ENCODE results near the gene BIRC6. TPM values are rescaled to one million over a fixed set of nuclear protein-coding genes. Genes with fewer than 3 reads are reported as not detected.

BIRC6 gene
- total and polyA plus RNA-seq, 2 of the 4 experiments (the other 2 are of a cell fraction), result 26.5 to 316 TPM

DNA sequence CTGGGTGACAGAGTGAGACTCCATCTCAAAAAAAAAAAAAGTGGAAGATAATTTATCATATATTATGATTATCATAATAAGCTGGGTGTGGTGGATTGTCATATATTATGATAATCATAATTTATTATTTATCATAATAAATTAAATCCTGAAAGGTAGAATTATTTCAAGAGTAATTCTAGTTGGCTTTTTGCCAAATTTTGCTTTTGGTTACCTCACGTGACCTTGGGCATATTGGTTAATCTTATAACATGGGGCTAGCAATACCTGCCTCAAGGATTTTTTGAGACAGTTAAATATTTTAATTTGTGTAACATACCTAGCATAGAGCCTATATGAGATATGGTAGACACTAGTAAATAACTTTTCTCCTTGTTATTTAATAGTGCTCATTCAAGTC lies 159.7 kb downstream of the BIRC6 start:
- no peaks in the 10 kb centered on the region for H3K4me1 ChIP-seq (ENCODE audit: control insufficient read depth, insufficient read depth, low read length)
- no peak for DNase-seq
- in situ Hi-C loops (cut with MboI; ENCODE audit: low sequenced_read_pairs) (no loop called here), intact Hi-C loops (cut with micrococcal nuclease) (no loop called here), dilution Hi-C loops (cut with HindIII; ENCODE audit: low sequenced_read_pairs, unreplicated experiment) (no loop called here)
- H2BK120ac ChIP-seq (ENCODE audit: low read depth, low read length), result no peak overlapping the region
- no peak overlapping the region for H3K27ac ChIP-seq (ENCODE audit: insufficient read depth, low read length)
- CTCF ChIA-PET, result interaction anchor here (0.6 kb wide), 1 partner anchor 15 kb away, joined by 4 read pairs; no protein-coding TSS in a partner anchor
- no peak overlapping the region for H2AK9ac ChIP-seq (replicated peaks; ENCODE audit: low read depth, low read length, poor library complexity)
- no peak overlapping the region for H4K8ac ChIP-seq (ENCODE audit: low read depth in 2 of 2, low read length in 2 of 2)
- no peaks in the 10 kb centered on the region for H3K27me3 ChIP-seq (ENCODE audit: control insufficient read depth, insufficient read depth, low read length)
- H3K36me3 ChIP-seq (ENCODE audit: control insufficient read depth, insufficient read depth, low read length), result peaks cover 47% of the 10 kb centered on the region
- POLR2A ChIA-PET (ENCODE audit: unreplicated experiment), result no interaction called here
- H3K4me2 ChIP-seq (ENCODE audit: low read depth, low read length), result no peak overlapping the region
- no peak overlapping the region for H4K91ac ChIP-seq (ENCODE audit: insufficient read depth, low read depth, low read length)
- H3K9ac ChIP-seq (ENCODE audit: low read depth, low read length), result no peak overlapping the region
- TF ChIP-seq, protein P1, sequence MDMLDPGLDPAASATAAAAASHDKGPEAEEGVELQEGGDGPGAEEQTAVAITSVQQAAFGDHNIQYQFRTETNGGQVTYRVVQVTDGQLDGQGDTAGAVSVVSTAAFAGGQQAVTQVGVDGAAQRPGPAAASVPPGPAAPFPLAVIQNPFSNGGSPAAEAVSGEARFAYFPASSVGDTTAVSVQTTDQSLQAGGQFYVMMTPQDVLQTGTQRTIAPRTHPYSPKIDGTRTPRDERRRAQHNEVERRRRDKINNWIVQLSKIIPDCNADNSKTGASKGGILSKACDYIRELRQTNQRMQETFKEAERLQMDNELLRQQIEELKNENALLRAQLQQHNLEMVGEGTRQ (IDR thresholded peaks at IDR 0.05; ENCODE audit: low read depth, low read length), result no peak
- TF ChIP-seq MXI1 (IDR thresholded peaks at IDR 0.05; ENCODE audit: borderline replicate concordance, low read depth, low read length) (no peak), CTCF (conservative IDR thresholded peaks at IDR 0.05; ENCODE audit: low read depth, low read length) (no peak), RCOR1 (IDR thresholded peaks at IDR 0.05; ENCODE audit: insufficient replicate concordance, low read length) (no peak)
- peaks cover 13 to 14% of the 10 kb centered on the region in 2 experiments; a peak in 3 of 4 replicates for H3K79me1 ChIP-seq (ENCODE audit: low read depth in 1 of 2, low read length in 2 of 2)
- no peak overlapping the region for H3K4me3 ChIP-seq (ENCODE audit: insufficient read depth, low read depth, low read length)
- no peak overlapping the region for H2AK5ac ChIP-seq (ENCODE audit: low read depth, low read length)
- no peak overlapping the region for H3K4ac ChIP-seq (ENCODE audit: low read depth, low read length)
- H3K23ac ChIP-seq (ENCODE audit: low read depth, low read length), result no peak overlapping the region
- no peak overlapping the region for H2BK5ac ChIP-seq (ENCODE audit: low read depth, low read length, poor library complexity, severe bottlenecking)
- no peak for ATAC-seq (ENCODE audit: low read depth)
- H3K56ac ChIP-seq (ENCODE audit: extremely low read depth, insufficient read depth, low read length), result no peak overlapping the region
- no peak overlapping the region for H2BK15ac ChIP-seq (ENCODE audit: low read depth, low read length)
- H4K20me1 ChIP-seq (ENCODE audit: insufficient read depth, low read length), result no peaks in the 10 kb centered on the region
- WGBS, 2 experiments (ENCODE audit: extremely low coverage in 2 of 2, insufficient read length in 1 of 2), result no CpG with 5 or more reads among the region's 1 CpG
- no peak overlapping the region for H2AFZ ChIP-seq (replicated peaks; ENCODE audit: low read length, poor library complexity)
- H3K9me3 ChIP-seq (ENCODE audit: control insufficient read depth, insufficient read depth, low read length), result no peaks in the 10 kb centered on the region
- no TSS peak for BruUV-seq (replicated peaks)
- no peak overlapping the region for H3K18ac ChIP-seq (ENCODE audit: low read depth, low read length)
- H4K5ac ChIP-seq (ENCODE audit: low read depth, low read length), result no peak overlapping the region
- H2BK20ac ChIP-seq (ENCODE audit: low read depth, low read length), result no peak overlapping the region
- no peak overlapping the region for H3K14ac ChIP-seq (replicated peaks; ENCODE audit: low read depth, low read length)
- H3K9me1 ChIP-seq (ENCODE audit: insufficient read depth, low read length), result no peaks in the 10 kb centered on the region
